ENCODE measurements around the gene ANKRD33. TPM values are rescaled to one million over a fixed set of nuclear protein-coding genes. Genes with fewer than 3 reads are reported as not detected.
A peak's percentile ranks its signal among the peaks of the same experiment; 100 is the strongest.
"Not testable (repeated sequence)": the region's sequence is repeated elsewhere in the genome, so short reads cannot be mapped to it uniquely, and the experiment has no call there.

Gene ANKRD33
- total RNA-seq, 3 donors from 2014 or later: not detected

DNA sequence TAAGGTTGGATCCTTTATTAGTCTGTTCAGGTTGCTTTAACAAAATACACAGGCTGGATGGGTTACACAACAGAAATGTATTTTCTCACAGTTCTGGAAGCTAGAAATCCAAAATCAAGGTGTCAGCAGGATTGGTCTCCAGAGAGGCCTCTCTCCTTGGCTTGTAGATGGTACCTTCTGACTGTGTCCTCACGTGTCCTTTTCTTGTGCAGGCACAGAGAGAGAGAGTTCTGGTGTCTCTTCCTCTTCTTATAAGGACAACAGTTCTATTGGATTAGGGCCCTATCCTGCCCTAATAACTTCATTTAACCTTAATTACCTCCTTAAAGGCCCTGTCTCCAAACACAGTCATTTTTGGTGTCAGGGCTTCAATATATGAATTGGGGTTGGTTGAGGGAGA is 4.6 kb upstream of the ANKRD33 start:
- Mint-ChIP-seq H3K27me3 (ENCODE audit: low read depth) (peaks cover 5% of the 10 kb centered on the region), H3K36me3 (ENCODE audit: insufficient read depth) (no peaks in the 10 kb centered on the region), H3K4me3 (no peak overlapping the region), H3K4me1 (ENCODE audit: low read depth) (peaks cover 16% of the 10 kb centered on the region), H3K9me3 (no peaks in the 10 kb centered on the region)
- no peak for DNase-seq
- ATAC-seq: no peak

DNA sequence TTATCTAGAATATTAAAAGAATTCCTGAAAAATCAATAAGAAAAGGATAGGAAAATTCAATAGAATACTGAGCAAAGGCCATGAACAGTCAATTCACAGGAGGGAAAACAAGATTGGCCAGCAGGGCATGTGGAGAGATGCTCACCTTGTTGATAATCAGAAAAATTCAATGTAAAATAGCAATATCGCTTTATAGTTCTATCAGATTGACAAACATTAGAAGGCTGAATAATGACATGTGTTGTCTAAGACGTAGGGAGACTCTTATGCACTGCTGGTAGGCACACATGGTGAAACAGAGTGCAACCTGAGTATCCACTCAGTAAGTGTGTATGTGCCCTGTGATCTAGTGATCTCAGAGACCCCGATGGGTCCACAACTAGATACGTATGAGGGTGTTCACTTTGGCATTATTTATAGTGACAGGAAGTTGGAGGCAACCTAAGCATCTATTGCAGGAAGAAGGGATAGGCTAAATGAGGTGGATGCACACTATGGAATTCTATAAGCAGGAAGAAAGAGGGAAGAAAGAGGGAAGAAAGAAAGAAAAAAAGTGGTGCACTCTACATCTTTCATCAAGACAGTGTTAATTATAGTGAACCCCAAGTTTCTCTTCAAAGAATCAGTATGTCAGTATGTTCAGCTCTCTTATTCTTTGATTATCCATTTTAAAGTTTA is 3.8 kb upstream of the ANKRD33 start:
- Mint-ChIP-seq H3K36me3 (ENCODE audit: insufficient read depth) (no peaks in the 10 kb centered on the region), H3K9me3 (no peaks in the 10 kb centered on the region), H3K4me3 (no peak overlapping the region), H3K27me3 (ENCODE audit: low read depth) (peaks cover 6% of the 10 kb centered on the region), H3K4me1 (ENCODE audit: low read depth) (peaks cover 16% of the 10 kb centered on the region)
- no peak for DNase-seq
- no peak for ATAC-seq

DNA sequence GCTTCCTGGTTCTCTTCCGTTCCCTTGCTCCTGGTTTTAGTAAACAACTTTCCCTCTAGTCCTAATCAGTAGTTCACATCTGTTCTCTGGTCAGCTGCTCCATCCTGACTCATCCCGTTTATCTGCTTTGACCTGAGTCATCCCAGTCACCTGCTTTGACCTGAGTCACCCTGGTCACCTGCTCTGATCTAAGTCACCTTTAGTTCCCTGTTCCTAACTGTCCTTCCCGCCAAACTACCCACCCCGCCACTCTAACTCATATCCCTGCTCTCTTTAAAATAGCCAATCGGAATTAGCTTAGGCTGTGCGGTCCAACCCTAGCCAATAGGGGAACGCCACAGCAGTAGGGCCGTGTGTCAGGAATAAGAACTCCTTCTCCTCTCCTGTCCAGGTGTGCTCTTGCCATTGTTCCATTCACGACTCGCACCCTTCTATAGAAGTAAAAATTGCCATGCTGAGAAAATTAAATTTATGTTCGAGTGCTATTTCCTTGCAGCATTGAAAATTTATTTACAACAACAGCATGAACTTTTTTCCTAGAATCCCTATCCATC is 3.1 kb upstream of the ANKRD33 start:
- ATAC-seq: no peak
- DNase-seq: no peak

DNA sequence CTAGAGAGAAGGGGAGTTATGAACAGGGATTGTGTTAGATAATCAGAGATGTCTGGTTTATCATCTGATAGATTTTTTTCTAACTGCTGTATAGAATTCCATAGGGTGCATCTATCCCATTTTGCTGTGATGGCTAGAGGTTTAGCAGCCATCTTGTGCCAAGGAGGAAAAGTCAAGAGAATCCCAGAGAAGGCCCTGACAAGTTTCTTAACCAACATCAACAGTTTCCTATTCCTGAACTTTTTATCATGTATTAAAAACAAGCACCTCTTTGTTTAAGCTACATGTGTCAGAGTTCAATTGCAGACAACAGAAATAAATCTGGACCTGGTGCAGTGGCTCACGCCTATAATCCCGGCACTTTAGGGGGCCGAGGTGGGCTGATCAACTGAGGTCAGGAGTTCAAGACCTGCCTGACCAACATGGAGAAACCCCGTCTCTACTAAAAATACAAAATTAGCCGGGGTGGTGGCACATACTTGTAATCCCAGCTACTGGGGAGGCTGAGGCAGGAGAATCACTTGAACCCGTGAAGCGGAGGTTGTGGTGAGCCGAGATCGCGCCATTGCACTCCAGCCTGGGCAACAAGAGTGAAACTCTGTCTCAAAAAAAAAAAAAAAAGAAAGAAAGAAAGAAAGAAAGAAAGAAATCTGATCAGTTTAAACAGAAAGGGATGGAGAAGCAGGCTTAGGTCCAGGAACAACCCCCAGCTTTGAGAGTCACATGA is 2.4 kb upstream of the ANKRD33 start:
- H3K4me1 Mint-ChIP-seq (ENCODE audit: low read depth): peaks cover 16% of the 10 kb centered on the region
- H3K4me3 Mint-ChIP-seq; DNase-seq; H3K9me3 Mint-ChIP-seq; H3K36me3 Mint-ChIP-seq (ENCODE audit: insufficient read depth); H3K27me3 Mint-ChIP-seq (ENCODE audit: low read depth); ATAC-seq: not testable (repeated sequence)

More for the DNA sequence above, 3.1 kb upstream of the ANKRD33 start:
- Mint-ChIP-seq H3K36me3 (ENCODE audit: insufficient read depth) (no peaks in the 10 kb centered on the region), H3K27me3 (ENCODE audit: low read depth) (peaks cover 5% of the 10 kb centered on the region), H3K9me3 (no peaks in the 10 kb centered on the region), H3K4me3 (no peak overlapping the region), H3K4me1 (ENCODE audit: low read depth) (peaks cover 16% of the 10 kb centered on the region)

DNA sequence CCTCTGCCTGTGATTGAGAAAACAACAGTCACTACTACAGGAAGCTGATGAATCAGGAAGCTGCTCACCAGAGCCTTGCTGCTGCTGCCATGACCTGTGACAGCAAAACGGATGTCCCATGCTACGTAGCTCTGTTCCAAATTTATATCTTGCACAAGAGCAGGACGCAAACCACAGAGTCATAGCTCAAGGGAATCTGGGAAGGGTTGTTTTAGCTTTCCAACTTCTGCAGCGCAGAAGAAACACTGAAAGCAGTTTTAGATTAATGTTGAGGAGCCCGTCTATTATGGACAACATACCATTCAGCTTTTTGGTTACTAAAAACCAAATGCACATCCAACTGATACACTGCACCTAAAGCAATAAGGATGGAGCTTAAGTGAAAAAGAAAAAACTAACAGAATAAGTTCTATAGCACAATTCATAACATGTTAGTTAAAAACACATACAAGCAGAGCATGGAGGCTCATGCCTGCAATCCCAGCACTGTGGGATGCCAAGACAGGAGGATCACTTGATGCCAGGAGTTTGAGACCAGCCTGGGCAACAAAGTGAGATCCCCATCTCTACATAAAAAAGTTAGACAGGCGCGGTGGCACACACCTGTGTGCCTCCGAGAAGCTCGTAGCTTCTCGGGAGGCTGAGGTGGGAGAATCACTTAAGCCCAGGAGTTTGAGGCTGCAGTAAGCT is 1.7 kb upstream of the ANKRD33 start:
- ATAC-seq: peak; percentile 91 to 94
- H3K4me1 Mint-ChIP-seq (ENCODE audit: low read depth): peaks cover 16% of the 10 kb centered on the region
- H3K36me3 Mint-ChIP-seq (ENCODE audit: insufficient read depth): no peaks in the 10 kb centered on the region
- H3K9me3 Mint-ChIP-seq: no peaks in the 10 kb centered on the region
- peaks cover 7% of the 10 kb centered on the region for H3K27me3 Mint-ChIP-seq (ENCODE audit: low read depth)
- DNase-seq: no peak
- peak overlapping the region; percentile 29 for H3K4me3 Mint-ChIP-seq

DNA sequence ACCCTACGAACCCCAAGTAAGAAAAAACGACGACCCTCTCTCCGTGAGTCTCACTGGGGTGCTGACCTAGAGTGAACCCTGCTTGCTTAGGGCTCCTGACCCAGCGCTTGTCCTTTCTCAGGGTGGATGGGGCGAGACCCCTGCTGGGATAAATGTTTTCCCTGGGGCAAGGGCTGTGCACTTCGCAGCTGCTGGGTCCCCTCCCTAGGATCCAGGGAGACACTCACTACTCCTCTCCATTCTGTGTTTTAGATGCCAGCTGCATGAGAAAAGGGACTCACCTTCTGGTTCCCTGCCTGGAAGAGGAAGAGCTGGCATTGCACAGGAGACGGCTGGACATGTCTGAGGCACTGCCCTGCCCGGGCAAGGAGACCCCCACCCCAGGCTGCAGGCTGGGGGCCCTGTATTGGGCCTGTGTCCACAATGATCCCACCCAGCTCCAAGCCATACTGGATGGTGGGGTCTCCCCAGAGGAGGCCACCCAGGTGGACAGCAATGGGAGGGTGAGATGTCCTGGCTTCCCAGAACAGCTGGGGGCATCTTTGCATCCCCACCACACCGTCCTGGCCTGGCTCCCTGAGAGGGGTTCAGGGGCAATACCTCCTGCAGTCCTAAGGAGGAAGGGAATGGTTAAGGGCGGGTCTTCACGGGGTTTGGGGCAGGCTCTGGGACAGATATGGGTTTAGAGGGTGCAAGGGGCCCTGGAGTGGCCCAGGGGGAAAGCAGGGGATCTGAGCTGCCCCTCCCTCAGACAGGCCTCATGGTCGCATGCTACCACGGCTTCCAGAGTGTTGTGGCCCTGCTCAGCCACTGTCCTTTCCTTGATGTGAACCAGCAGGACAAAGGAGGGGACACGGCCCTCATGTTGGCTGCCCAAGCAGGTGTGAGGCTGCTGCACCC is 663 bp downstream of the ANKRD33 start:
- no peaks in the 10 kb centered on the region for H3K36me3 Mint-ChIP-seq (ENCODE audit: insufficient read depth)
- ATAC-seq (no peak), DNase-seq (no peak)
- peaks cover 16% of the 10 kb centered on the region for H3K4me1 Mint-ChIP-seq (ENCODE audit: low read depth)
- H3K27me3 Mint-ChIP-seq (ENCODE audit: low read depth): peaks cover 9% of the 10 kb centered on the region
- H3K4me3 Mint-ChIP-seq: no peak overlapping the region
- H3K9me3 Mint-ChIP-seq: no peaks in the 10 kb centered on the region

DNA sequence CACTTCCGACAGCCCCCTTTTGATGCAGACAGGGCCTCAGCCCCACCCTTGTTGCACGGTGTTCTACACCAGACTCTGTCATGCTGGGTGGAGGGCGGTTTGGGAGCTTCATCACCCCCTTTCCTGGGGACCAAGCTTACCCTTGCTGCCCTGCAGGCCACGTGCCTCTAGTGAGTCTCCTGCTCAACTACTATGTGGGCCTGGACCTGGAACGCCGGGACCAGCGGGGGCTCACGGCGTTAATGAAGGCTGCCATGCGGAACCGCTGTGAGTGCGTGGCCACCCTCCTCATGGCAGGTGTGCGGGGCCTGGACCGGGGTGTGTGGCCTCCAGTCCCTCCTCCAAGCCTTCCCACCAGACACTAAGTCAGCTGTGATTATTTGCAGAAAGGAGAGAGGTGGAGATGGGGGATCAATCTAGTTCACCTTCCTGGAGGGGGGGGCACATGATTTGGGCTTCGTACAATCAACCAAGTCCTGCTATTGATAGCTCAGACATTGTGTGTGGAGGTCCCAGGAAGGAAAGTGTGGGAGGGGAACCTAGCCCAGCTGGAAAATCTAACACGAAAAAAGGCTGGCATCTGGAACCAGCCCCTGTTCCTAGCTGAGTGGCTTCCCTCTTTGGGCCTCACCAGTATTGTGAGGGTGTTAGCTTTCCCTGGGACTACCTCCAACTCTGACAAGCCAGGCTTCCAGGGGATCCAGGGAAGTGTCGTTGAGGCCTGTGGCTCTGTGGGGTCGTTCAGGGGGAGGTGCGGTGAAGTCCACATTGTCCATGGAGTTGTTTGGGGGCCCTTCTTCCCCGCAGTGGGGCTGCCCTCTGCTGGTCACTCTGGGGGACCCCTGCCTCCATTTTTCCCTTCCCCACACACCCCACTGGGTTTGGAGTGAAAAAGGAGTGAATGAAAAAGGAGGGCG is 1.6 kb downstream of the ANKRD33 start:
- DNase-seq: no peak
- Mint-ChIP-seq H3K36me3 (ENCODE audit: insufficient read depth) (no peaks in the 10 kb centered on the region), H3K27me3 (ENCODE audit: low read depth) (peaks cover 9% of the 10 kb centered on the region), H3K9me3 (no peaks in the 10 kb centered on the region), H3K4me1 (ENCODE audit: low read depth) (peaks cover 16% of the 10 kb centered on the region), H3K4me3 (no peak overlapping the region)
- no peak for ATAC-seq

DNA sequence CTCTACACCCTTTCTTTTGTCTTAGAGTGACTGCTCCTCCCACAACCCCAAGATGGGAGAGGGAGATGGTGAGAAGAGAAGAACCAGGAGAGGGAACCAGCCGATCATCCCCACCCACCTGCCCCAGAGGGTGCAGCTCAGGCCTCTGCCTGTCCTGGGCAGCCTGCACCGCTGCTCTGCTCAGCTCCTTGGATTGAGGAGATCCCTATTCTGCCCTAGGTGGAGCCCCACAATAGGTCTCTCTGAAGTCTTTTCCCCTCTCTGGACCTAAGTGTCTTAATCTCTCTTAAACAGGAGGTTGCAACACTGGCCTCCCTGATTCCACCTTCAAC is 2.2 kb downstream of the ANKRD33 start:
- H3K4me3 Mint-ChIP-seq: no peak overlapping the region
- H3K27me3 Mint-ChIP-seq (ENCODE audit: low read depth): peaks cover 9% of the 10 kb centered on the region
- peaks cover 12% of the 10 kb centered on the region for H3K4me1 Mint-ChIP-seq (ENCODE audit: low read depth)
- no peaks in the 10 kb centered on the region for H3K9me3 Mint-ChIP-seq
- no peaks in the 10 kb centered on the region for H3K36me3 Mint-ChIP-seq (ENCODE audit: insufficient read depth)
- ATAC-seq (no peak), DNase-seq (no peak)

DNA sequence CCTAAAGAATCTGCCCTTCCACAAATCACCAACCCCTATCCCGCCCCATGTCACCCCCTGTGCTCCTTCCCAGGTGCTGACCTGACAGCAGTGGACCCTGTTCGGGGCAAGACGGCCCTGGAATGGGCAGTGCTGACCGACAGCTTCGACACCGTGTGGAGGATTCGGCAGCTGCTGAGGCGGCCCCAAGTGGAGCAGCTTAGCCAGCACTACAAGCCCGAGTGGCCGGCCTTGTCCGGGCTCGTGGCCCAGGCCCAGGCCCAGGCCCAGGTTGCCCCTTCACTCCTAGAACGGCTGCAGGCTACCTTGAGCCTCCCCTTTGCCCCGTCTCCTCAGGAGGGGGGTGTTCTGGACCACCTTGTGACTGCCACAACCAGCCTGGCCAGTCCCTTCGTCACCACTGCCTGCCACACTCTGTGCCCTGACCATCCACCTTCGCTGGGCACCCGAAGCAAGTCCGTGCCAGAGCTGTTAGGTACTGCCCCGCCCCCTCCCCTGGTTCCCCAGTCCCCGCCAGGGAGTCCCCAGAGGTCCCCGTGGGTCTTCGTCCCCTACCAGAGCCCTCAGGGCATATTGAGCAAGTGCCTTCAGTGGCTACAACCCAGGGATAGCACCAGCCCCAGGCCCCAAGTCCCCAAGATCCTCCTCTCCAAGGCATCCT is 2.7 kb downstream of the ANKRD33 start:
- DNase-seq (no peak), ATAC-seq (no peak)
- Mint-ChIP-seq H3K4me1 (ENCODE audit: low read depth) (peaks cover 10% of the 10 kb centered on the region), H3K4me3 (no peak overlapping the region), H3K36me3 (ENCODE audit: insufficient read depth) (no peaks in the 10 kb centered on the region), H3K9me3 (no peaks in the 10 kb centered on the region), H3K27me3 (ENCODE audit: low read depth) (peaks cover 9% of the 10 kb centered on the region)

DNA sequence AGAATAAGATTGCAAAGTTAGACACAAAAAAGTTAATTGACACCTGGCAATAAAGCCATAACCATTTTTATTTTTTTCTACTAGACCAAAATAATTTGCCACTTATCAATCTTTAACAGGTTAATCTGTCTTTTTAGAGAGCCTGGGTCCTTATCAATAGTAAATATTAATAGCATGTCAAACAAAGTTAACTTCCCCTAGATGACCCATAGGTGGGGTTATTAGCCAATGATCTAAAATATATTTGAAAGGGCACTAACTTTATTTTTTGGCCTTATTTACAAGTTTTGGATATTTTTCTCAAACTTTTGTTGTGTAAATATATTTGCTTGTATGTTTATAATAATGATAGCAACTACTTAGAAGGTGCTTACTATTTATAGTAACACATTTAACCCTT is 3.9 kb downstream of the ANKRD33 start:
- no peaks in the 10 kb centered on the region for H3K36me3 Mint-ChIP-seq (ENCODE audit: insufficient read depth)
- H3K4me3 Mint-ChIP-seq: no peak overlapping the region
- no peaks in the 10 kb centered on the region for H3K9me3 Mint-ChIP-seq
- no peak for DNase-seq
- no peak for ATAC-seq
- H3K4me1 Mint-ChIP-seq (ENCODE audit: low read depth): no peaks in the 10 kb centered on the region
- H3K27me3 Mint-ChIP-seq (ENCODE audit: low read depth): peaks cover 13% of the 10 kb centered on the region

DNA sequence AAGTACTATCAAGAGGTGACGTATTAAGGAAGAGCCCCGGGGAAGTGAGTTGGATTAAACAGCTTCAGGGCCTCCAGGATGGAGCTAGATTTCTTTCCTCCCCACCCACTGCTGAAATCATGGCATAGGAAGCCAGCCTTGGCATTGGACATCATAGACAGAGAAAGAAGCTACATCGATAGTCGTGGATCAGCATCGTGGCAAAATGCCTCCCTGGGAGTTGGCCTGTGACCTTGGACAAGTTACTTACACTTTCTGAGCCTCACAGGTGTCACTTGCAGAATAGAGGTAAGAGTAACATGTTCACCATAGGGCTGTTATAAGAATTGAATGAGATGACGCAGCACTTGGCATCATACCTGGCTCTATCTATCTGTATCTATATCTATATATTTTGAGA is 5.9 kb downstream of the ANKRD33 start:
- ATAC-seq: no peak
- Mint-ChIP-seq H3K36me3 (ENCODE audit: insufficient read depth) (no peaks in the 10 kb centered on the region), H3K9me3 (no peaks in the 10 kb centered on the region)

DNA sequence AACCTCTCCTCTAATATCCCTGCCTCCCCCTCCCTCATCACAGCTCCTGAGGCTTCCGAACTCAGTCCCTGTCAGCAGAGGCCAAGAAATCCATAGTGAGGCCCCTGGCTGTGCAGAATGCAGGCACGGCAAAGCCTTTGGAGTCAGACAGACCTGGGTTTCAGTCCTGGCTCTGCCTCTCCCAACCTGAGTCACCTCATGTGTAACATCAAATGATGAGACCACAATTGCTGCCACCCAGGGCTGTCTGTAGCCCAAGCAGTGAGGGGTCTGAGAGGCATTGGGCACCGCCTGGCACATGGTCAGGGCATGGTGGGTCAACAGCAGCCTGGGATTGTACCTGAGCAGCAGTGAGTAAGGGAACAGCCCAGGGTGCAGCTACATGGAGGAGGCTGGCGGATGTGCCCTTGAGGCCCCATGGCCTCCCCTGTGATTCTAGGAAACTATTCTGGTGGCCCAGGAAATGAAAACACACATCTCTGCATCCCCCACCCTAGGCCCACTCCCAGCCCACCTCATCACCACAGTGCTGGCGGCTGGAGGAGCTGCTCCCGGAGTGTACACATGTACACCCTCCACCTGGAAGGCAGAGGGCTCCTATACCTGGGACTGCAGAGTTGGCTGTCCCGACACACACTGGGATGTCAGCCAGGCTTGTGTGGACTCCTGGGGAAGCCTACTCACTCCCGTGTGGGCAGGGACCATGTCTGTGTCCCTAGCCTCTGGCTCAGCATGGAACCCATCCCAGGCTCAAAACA is 7.7 kb downstream of the ANKRD33 start:
- peaks cover 10% of the 10 kb centered on the region for H3K27me3 Mint-ChIP-seq (ENCODE audit: low read depth)
- H3K4me3 Mint-ChIP-seq: no peak overlapping the region
- H3K9me3 Mint-ChIP-seq: no peaks in the 10 kb centered on the region
- DNase-seq: no peak
- no peaks in the 10 kb centered on the region for H3K36me3 Mint-ChIP-seq (ENCODE audit: insufficient read depth)
- ATAC-seq: no peak
- H3K4me1 Mint-ChIP-seq (ENCODE audit: low read depth): no peaks in the 10 kb centered on the region

More for the DNA sequence above, 5.9 kb downstream of the ANKRD33 start:
- Mint-ChIP-seq H3K4me3 (no peak overlapping the region), H3K4me1 (ENCODE audit: low read depth) (no peaks in the 10 kb centered on the region), H3K27me3 (ENCODE audit: low read depth) (peaks cover 14% of the 10 kb centered on the region)
- DNase-seq: no peak

Data from activated T-cell treated with anti-CD3 and anti-CD28 coated beads, Interleukin-2, amount 50 U/mL, for 4 hours (primary cell).